HepG2 (cell line): Measurements from ENCODE around the gene FOXR1. TPM values are rescaled to one million over a fixed set of nuclear protein-coding genes. Genes with fewer than 3 reads are reported as not detected.

Experiments
- GABPA ChIP-seq, 2 experiments: IDR thresholded peaks; 2 replicates each; pipeline ENCODE4 v1.6.1; 2011 to 2016; ENCODE audit warnings: low read depth in 2 of 2, low read length in 1 of 2, missing biosample characterization in 1 of 2, missing genetic modification characterization in 1 of 2
- HHEX ChIP-seq: IDR thresholded peaks from 2 replicates; pipeline ENCODE4 v1.6.1; 2016; ENCODE audit warnings: control low read depth
- KLF11 ChIP-seq: IDR thresholded peaks from 2 replicates; pipeline ENCODE4 v1.6.1; 2016; ENCODE audit warnings: missing compliant biosample characterization
- PHF21A ChIP-seq: sonication (generic); formaldehyde crosslinking; IDR thresholded peaks from 2 replicates; pipeline ENCODE4 v1.5.0; 2020; ENCODE audit warnings: mild to moderate bottlenecking, missing genetic modification reagents
- PHF8 ChIP-seq: sonication (generic); formaldehyde crosslinking; IDR thresholded peaks from 2 replicates; pipeline ENCODE4 v1.5.0; 2020; ENCODE audit warnings: missing genetic modification reagents
- PITX1 ChIP-seq: sonication (generic); formaldehyde crosslinking; IDR thresholded peaks from 2 replicates; pipeline ENCODE4 v1.5.1; 2020; ENCODE audit warnings: mild to moderate bottlenecking, missing genetic modification reagents
- POLR2A ChIP-seq, 2 experiments: IDR thresholded peaks; 2 replicates each; pipeline ENCODE4 v1.6.1; 2011; ENCODE audit warnings: low read depth in 2 of 2, low read length in 2 of 2, mild to moderate bottlenecking in 1 of 2, moderate library complexity in 1 of 2; ENCODE audit not compliant: insufficient read depth in 1 of 2
- SMAD9 ChIP-seq: sonication (generic); formaldehyde crosslinking; IDR thresholded peaks from 2 replicates; pipeline ENCODE4 v1.5.1; 2020; ENCODE audit warnings: mild to moderate bottlenecking, missing genetic modification reagents
- STAT5B ChIP-seq: sonication (generic); formaldehyde crosslinking; IDR thresholded peaks from 2 replicates; pipeline ENCODE4 v1.4.0; 2020; ENCODE audit warnings: missing genetic modification reagents
- ZBTB42 ChIP-seq: sonication (generic); formaldehyde crosslinking; IDR thresholded peaks from 2 replicates; pipeline ENCODE4 v1.5.0; 2020; ENCODE audit warnings: mild to moderate bottlenecking, missing genetic modification reagents
- ZFY ChIP-seq: sonication (generic); formaldehyde crosslinking; IDR thresholded peaks from 2 replicates; pipeline ENCODE4 v1.4.0; 2020; ENCODE audit warnings: missing genetic modification reagents
- ZNF18 ChIP-seq: sonication (generic); formaldehyde crosslinking; IDR thresholded peaks from 2 replicates; pipeline ENCODE4 v1.8.0; 2022; ENCODE audit warnings: mild to moderate bottlenecking, missing genetic modification reagents; ENCODE audit not compliant: insufficient replicate concordance
- ZNF260 ChIP-seq: sonication (generic); formaldehyde crosslinking; IDR thresholded peaks from 2 replicates; pipeline ENCODE4 v1.4.0; 2020; ENCODE audit warnings: missing genetic modification reagents, low read depth, mild to moderate bottlenecking, borderline replicate concordance
- ZNF382 ChIP-seq: sonication (generic); formaldehyde crosslinking; IDR thresholded peaks from 2 replicates; pipeline ENCODE4 v1.5.0; 2020; ENCODE audit warnings: missing genetic modification reagents, mild to moderate bottlenecking, borderline replicate concordance
- ZNF550 ChIP-seq: sonication (generic); formaldehyde crosslinking; IDR thresholded peaks from 2 replicates; pipeline ENCODE4 v1.4.0; 2020; ENCODE audit warnings: mild to moderate bottlenecking, missing genetic modification reagents, borderline replicate concordance
- ZNF556 ChIP-seq: sonication (generic); formaldehyde crosslinking; IDR thresholded peaks from 2 replicates; pipeline ENCODE4 v1.4.0; 2020; ENCODE audit warnings: mild to moderate bottlenecking, missing genetic modification reagents, borderline replicate concordance
- ZNF761 ChIP-seq: sonication (generic); formaldehyde crosslinking; conservative IDR thresholded peaks from 2 replicates; pipeline ENCODE4 v1.4.0; 2020; ENCODE audit warnings: mild to moderate bottlenecking, missing genetic modification reagents
- ZSCAN31 ChIP-seq: sonication (generic); formaldehyde crosslinking; IDR thresholded peaks from 2 replicates; pipeline ENCODE4 v1.5.0; 2020; ENCODE audit warnings: low read depth, mild to moderate bottlenecking, missing genetic modification reagents
- ZZZ3 ChIP-seq: sonication (generic); formaldehyde crosslinking; IDR thresholded peaks from 2 replicates; pipeline ENCODE4 v1.4.0; 2020; ENCODE audit warnings: missing genetic modification reagents, mild to moderate bottlenecking, borderline replicate concordance
- polyA plus RNA-seq, 8 experiments: library from polyadenylated mRNA; depleted of rRNA in 3 of 8; stranded (reverse) in 7 of 8; unstranded in 1 of 8; fragments of >200 nt; fragmentation: Illumina TruSeq in 4 of 8; extraction: Trizol in 4 of 8; gene quantifications; 2 replicates each; pipeline versions ENCODE4 v1.2.1 to v1.2.3, GENCODE V29; 2011 to 2016; ENCODE audit warnings: low read depth in 4 of 8, missing spikeins in 1 of 8, mixed read lengths in 1 of 8; ENCODE audit not compliant: insufficient read depth in 1 of 8
- total RNA-seq, 5 experiments: library from RNA; depleted of rRNA; stranded (reverse); fragments of >200 nt; fragmentation: Illumina TruSeq; extraction: Trizol; gene quantifications; 2 replicates each; pipeline ENCODE4 v1.2.3, GENCODE V29; 2016; ENCODE audit warnings: low read depth in 1 of 5
- TF ChIP-seq, protein P1 (sequence below): sonication (generic); formaldehyde crosslinking; IDR thresholded peaks from 2 replicates; pipeline ENCODE4 v1.5.1; 2020; ENCODE audit warnings: mild to moderate bottlenecking, missing genetic modification reagents
- TF ChIP-seq, protein P2 (sequence below): sonication (generic); formaldehyde crosslinking; IDR thresholded peaks from 2 replicates; pipeline ENCODE4 v1.4.0; 2020; ENCODE audit warnings: mild to moderate bottlenecking, missing genetic modification reagents
- TF ChIP-seq, protein P3 (sequence below): sonication (generic); formaldehyde crosslinking; IDR thresholded peaks from 2 replicates; pipeline ENCODE4 v1.5.0; 2020; ENCODE audit warnings: missing genetic modification reagents

The FOXR1 gene
- total and polyA plus RNA-seq, 2 of the 13 experiments (the other 11 are each of a cell fraction or from before 2014, with no cell fraction given), result not detected

GRCh38 chr11:119018074-119018938 is 46.7 kb downstream of the FOXR1 start, which contains the start of the genes RPS25 and TRAPPC4 (continued):
- peak; percentile 41; the same call in 1 of the 2 replicates for TF ChIP-seq ZZZ3 (CRISPR knock-in tag)
- TF ChIP-seq PITX1 (CRISPR knock-in tag), result peak; percentile 36; the same call in 1 of the 2 replicates
- TF ChIP-seq ZBTB42 (CRISPR knock-in tag), result no peak
- TF ChIP-seq PHF8, result peak; percentile 87
- TF ChIP-seq, protein P1, sequence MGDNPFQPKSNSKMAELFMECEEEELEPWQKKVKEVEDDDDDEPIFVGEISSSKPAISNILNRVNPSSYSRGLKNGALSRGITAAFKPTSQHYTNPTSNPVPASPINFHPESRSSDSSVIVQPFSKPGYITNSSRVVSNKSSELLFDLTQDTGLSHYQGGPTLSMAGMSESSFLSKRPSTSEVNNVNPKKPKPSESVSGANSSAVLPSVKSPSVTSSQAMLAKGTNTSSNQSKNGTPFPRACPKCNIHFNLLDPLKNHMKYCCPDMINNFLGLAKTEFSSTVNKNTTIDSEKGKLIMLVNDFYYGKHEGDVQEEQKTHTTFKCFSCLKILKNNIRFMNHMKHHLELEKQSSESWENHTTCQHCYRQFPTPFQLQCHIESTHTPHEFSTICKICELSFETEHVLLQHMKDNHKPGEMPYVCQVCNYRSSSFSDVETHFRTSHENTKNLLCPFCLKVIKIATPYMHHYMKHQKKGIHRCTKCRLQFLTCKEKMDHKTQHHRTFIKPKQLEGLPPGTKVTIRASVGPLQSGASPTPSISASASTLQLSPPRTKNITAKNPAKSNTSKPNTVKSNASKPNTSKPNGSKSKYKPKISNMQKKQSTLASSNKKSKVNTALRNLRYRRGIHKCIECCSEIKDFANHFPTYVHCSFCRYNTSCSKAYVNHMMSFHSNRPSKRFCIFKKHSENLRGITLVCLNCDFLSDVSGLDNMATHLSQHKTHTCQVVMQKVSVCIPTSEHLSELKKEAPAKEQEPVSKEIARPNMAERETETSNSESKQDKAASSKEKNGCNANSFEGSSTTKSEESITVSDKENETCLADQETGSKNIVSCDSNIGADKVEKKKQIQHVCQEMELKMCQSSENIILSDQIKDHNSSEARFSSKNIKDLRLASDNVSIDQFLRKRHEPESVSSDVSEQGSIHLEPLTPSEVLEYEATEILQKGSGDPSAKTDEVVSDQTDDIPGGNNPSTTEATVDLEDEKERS (CRISPR knock-in tag), result 0 out of 2 replicates have a peak, but pooled peaks have one; percentile 17
- peak; percentile 57; the same call in 1 of the 2 replicates for TF ChIP-seq KLF11
- no peak for TF ChIP-seq ZNF550
- TF ChIP-seq ZSCAN31 (CRISPR knock-in tag), result peak; percentile 65; the same call in 1 of the 2 replicates
- TF ChIP-seq ZNF556 (CRISPR knock-in tag), result 0 out of 2 replicates have a peak, but pooled peaks have one; percentile 66
- peak; percentile 88 for TF ChIP-seq ZFY (CRISPR knock-in tag)
- peak; percentile 60; the same call in 1 of the 2 replicates for TF ChIP-seq SMAD9
- TF ChIP-seq STAT5B (CRISPR knock-in tag), result peak; percentile 69; the same call in 1 of the 2 replicates
- TF ChIP-seq, protein P2, sequence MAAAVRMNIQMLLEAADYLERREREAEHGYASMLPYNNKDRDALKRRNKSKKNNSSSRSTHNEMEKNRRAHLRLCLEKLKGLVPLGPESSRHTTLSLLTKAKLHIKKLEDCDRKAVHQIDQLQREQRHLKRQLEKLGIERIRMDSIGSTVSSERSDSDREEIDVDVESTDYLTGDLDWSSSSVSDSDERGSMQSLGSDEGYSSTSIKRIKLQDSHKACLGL (CRISPR knock-in tag), result peak; percentile 27; the same call in 1 of the 2 replicates
- TF ChIP-seq HHEX (CRISPR knock-in tag), result no peak
- TF ChIP-seq, protein P3, sequence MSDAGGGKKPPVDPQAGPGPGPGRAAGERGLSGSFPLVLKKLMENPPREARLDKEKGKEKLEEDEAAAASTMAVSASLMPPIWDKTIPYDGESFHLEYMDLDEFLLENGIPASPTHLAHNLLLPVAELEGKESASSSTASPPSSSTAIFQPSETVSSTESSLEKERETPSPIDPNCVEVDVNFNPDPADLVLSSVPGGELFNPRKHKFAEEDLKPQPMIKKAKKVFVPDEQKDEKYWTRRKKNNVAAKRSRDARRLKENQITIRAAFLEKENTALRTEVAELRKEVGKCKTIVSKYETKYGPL (CRISPR knock-in tag), result peak; percentile 50; the same call in 1 of the 2 replicates
- TF ChIP-seq GABPA (IDR thresholded peaks at IDR 0.05; ENCODE audit: low read depth, low read length), result peak; percentile 88
- TF ChIP-seq GABPA (CRISPR knock-in tag; IDR thresholded peaks at IDR 0.05; ENCODE audit: low read depth), result peak; percentile 99
- TF ChIP-seq ZNF761 (CRISPR knock-in tag), result 0 out of 2 replicates have a peak, but pooled peaks have one; percentile 53
- peak; percentile 86 to 88 for TF ChIP-seq POLR2A (IDR thresholded peaks at IDR 0.05; ENCODE audit: insufficient read depth in 1 of 2, low read depth in 2 of 2, low read length in 2 of 2)
- TF ChIP-seq PHF21A (CRISPR knock-in tag), result peak; percentile 73; the same call in 1 of the 2 replicates
- peak; percentile 62 for TF ChIP-seq ZNF18 (CRISPR knock-in tag)
- TF ChIP-seq ZNF382 (CRISPR knock-in tag), result no peak
- TF ChIP-seq ZNF260 (CRISPR knock-in tag), result 0 out of 2 replicates have a peak, but pooled peaks have one; percentile 33
